ENCODE data around the gene ADGRD1.

Gene ADGRD1

DNA sequence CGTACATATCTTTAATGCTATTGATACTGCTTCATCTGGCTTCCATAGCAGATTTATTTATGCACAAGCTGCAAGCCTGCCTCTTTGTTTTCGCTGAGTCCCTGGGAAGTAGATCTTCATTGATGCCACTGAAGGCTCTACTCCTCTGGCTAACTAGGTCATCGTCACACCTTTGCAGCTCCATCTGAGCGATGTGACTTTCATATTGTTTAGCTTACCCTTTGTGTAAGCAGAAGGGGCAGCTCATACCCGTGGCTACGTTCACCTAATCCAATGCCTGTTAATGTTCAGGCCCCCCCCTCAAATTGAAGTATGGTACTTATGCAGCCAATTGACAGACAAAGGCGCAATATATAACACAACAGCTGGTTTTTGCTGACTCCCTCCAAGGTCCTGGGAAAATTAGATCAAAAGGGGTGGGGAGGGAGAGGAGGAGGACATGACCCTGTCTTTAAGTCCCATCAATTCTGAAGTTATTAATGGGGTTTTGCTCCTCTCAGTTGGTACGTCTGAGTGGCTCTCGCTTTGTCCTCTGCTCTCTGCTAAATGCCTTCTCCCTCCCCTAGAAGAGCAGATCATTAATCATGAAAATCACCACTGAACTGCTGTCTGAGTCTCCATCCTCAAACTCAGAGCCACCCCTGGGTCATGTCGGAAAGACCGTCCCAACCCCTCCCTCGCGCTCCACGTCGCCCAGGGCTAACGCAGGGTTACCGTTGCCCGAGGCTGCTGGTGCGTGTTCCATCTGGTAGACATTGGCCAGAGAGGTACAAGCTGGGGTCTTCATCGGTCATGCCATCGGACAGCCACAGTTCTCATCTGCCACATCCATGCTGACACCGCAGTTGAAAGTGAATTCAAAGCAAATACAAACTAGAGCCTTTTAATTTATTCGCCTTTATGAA is 128.8 kb downstream of the ADGRD1 start:
- H3K4me3 ChIP-seq (ENCODE audit: low read depth in 1 of 2, low read length in 2 of 2), result no peak overlapping the region
- H3K9me3 ChIP-seq (ENCODE audit: control insufficient read depth in 1 of 2, low read length in 2 of 2), result no peaks in the 10 kb centered on the region
- no peak overlapping the region for H3K27ac ChIP-seq (ENCODE audit: low read depth, low read length)
- no peak overlapping the region for H3K9ac ChIP-seq (ENCODE audit: low read depth in 1 of 2, low read length in 2 of 2)
- H3K36me3 ChIP-seq (ENCODE audit: control insufficient read depth in 1 of 2, insufficient read depth in 2 of 2, low read length in 2 of 2), result no peaks in the 10 kb centered on the region
- H3K27me3 ChIP-seq (ENCODE audit: control insufficient read depth in 1 of 2, insufficient read depth in 2 of 2, low read length in 2 of 2), result no peaks in the 10 kb centered on the region
- H3K4me1 ChIP-seq (ENCODE audit: control insufficient read depth in 1 of 2, insufficient read depth in 2 of 2, low read length in 2 of 2), result no peaks in the 10 kb centered on the region

DNA sequence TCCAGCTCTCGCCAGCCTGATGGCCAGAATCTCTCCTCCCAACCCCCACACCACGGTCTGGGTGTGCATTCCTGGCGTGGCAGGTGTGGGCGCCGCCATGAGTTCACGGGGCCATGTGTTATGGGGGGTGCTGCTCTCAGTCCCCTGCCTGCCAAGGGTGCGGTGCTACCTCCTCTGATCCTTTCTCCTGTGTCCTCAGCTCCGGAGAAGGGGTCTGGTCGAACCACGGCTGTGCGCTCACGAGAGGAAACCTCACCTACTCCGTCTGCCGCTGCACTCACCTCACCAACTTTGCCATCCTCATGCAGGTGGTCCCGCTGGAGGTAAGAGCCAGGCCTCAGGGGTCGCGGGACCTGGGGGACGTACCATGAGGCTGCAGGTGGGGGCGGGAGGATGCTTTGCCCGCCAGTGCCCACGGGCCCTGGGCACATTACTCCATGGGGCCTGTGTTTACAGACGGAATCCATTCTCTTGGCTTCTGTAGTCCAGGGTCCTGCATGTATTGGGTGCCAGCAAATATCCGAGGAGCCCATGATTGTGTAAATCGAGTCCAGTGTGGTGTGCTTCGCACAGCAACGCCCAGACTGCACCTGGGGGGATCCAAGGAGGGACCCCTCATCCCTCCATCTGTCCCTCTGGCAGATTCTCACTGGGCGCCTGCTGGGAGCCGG is 130.8 kb downstream of the ADGRD1 start:
- no peaks in the 10 kb centered on the region for H3K36me3 ChIP-seq (ENCODE audit: control insufficient read depth in 1 of 2, insufficient read depth in 2 of 2, low read length in 2 of 2)
- no peaks in the 10 kb centered on the region for H3K4me1 ChIP-seq (ENCODE audit: control insufficient read depth in 1 of 2, insufficient read depth in 2 of 2, low read length in 2 of 2)
- no peaks in the 10 kb centered on the region for H3K9me3 ChIP-seq (ENCODE audit: control insufficient read depth in 1 of 2, low read length in 2 of 2)
- no peak overlapping the region for H3K9ac ChIP-seq (ENCODE audit: low read depth in 1 of 2, low read length in 2 of 2)
- no peaks in the 10 kb centered on the region for H3K27me3 ChIP-seq (ENCODE audit: control insufficient read depth in 1 of 2, insufficient read depth in 2 of 2, low read length in 2 of 2)
- H3K27ac ChIP-seq (ENCODE audit: low read depth, low read length), result no peak overlapping the region
- no peak overlapping the region for H3K4me3 ChIP-seq (ENCODE audit: low read depth in 1 of 2, low read length in 2 of 2)

DNA sequence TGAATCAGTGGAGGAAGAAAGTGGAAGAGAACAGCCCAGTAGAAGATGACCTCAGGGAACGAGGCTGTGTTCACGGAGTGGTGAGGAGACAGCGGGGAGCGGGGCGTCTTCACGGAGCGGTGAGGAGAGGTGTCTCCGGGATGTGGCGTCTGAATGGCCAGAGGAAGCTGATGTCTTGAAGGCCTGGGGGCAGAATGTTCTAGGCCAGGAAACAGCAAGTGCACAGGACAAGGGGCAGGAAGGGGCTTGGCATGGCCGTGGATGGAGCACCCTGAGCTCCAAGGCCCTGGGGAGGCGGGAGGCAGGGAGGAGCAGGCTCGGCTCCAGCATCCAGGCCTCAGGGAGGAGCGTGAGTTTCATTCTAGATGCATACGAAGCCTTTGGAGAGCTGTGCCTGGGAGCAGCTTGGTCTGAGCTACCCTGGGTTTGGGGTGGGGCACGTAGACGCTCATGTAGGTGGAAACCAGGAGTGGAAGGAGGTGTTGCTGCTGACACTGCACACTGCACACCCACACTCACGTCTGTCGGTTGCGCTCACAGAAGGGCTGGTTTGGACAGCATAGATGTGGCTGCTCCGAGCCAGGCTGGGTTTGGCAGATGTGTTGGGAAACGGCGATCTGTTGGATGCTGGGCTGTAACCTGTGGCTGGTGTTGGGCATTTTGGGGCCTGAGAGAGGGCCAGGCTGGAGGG is 131.6 kb downstream of the ADGRD1 start:
- Histone ChIP-seq H3K4me3 (ENCODE audit: low read depth in 1 of 2, low read length in 2 of 2) (no peak overlapping the region), H3K27me3 (ENCODE audit: control insufficient read depth in 1 of 2, insufficient read depth in 2 of 2, low read length in 2 of 2) (no peaks in the 10 kb centered on the region), H3K9me3 (ENCODE audit: control insufficient read depth in 1 of 2, low read length in 2 of 2) (no peaks in the 10 kb centered on the region), H3K36me3 (ENCODE audit: control insufficient read depth in 1 of 2, insufficient read depth in 2 of 2, low read length in 2 of 2) (no peaks in the 10 kb centered on the region), H3K9ac (ENCODE audit: low read depth in 1 of 2, low read length in 2 of 2) (no peak overlapping the region), H3K4me1 (ENCODE audit: control insufficient read depth in 1 of 2, insufficient read depth in 2 of 2, low read length in 2 of 2) (no peaks in the 10 kb centered on the region), H3K27ac (ENCODE audit: low read depth, low read length) (no peak overlapping the region)

DNA sequence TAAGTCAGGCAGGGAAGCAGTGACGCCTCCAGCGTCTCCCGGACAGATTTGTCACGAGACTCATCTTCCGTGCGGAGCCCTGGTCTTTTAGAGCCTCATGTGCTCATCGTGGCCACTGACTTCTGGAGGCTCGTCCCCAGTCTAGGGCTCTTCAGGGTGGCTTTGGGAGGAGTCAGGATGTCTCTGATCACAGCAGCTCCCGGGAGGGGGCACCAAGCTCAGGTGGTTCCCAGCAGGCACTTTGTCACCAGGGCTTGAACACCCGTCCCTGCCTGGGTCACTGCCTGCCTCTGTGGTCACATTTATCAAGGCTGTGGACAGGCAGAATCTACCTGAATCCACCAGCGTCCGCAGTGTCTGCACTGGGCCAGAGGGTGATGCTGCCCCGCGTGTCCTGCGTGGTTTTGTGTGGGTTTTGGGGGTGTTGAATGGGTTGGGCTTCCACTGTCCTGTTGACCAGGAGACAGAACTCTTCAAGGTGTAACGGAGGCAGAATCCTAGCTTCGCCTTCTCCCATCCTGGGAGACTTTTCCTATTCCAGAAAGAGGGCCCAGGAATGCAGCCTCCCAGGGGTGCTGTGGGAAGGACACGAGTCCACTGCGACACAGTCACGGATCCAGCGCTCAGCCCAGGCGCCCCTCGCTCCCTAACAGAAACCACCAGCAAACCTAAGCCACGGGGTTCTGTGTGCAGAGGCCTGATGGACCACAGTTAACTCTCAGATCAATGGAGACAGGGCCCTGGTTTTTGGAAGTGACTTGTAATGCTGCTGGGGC is 132.3 kb downstream of the ADGRD1 start:
- no peaks in the 10 kb centered on the region for H3K27me3 ChIP-seq (ENCODE audit: control insufficient read depth in 1 of 2, insufficient read depth in 2 of 2, low read length in 2 of 2)
- H3K9ac ChIP-seq (ENCODE audit: low read depth in 1 of 2, low read length in 2 of 2), result no peak overlapping the region
- no peaks in the 10 kb centered on the region for H3K36me3 ChIP-seq (ENCODE audit: control insufficient read depth in 1 of 2, insufficient read depth in 2 of 2, low read length in 2 of 2)
- no peaks in the 10 kb centered on the region for H3K4me1 ChIP-seq (ENCODE audit: control insufficient read depth in 1 of 2, insufficient read depth in 2 of 2, low read length in 2 of 2)
- H3K9me3 ChIP-seq (ENCODE audit: control insufficient read depth in 1 of 2, low read length in 2 of 2), result no peaks in the 10 kb centered on the region
- H3K4me3 ChIP-seq (ENCODE audit: low read depth in 1 of 2, low read length in 2 of 2), result no peak overlapping the region
- no peak overlapping the region for H3K27ac ChIP-seq (ENCODE audit: low read depth, low read length)

- no peaks in the 10 kb centered on the region for H3K36me3 ChIP-seq (ENCODE audit: control insufficient read depth in 1 of 2, insufficient read depth in 2 of 2, low read length in 2 of 2)
- H3K27ac ChIP-seq (ENCODE audit: low read depth, low read length), result no peak overlapping the region
- no peaks in the 10 kb centered on the region for H3K4me1 ChIP-seq (ENCODE audit: control insufficient read depth in 1 of 2, insufficient read depth in 2 of 2, low read length in 2 of 2)
- no peak overlapping the region for H3K4me3 ChIP-seq (ENCODE audit: low read depth in 1 of 2, low read length in 2 of 2)
- H3K9ac ChIP-seq (ENCODE audit: low read depth in 1 of 2, low read length in 2 of 2), result no peak overlapping the region
- H3K9me3 ChIP-seq (ENCODE audit: control insufficient read depth in 1 of 2, low read length in 2 of 2), result no peaks in the 10 kb centered on the region
- H3K27me3 ChIP-seq (ENCODE audit: control insufficient read depth in 1 of 2, insufficient read depth in 2 of 2, low read length in 2 of 2), result no peaks in the 10 kb centered on the region
Measured at GRCh38 chr12:131087302-131087818, 133.7 kb downstream of the ADGRD1 start.

GRCh38 chr12:131087991-131088700 is 134.4 kb downstream of the ADGRD1 start:
- Histone ChIP-seq H3K27me3 (ENCODE audit: control insufficient read depth in 1 of 2, insufficient read depth in 2 of 2, low read length in 2 of 2) (no peaks in the 10 kb centered on the region), H3K9ac (ENCODE audit: low read depth in 1 of 2, low read length in 2 of 2) (no peak overlapping the region), H3K4me1 (ENCODE audit: control insufficient read depth in 1 of 2, insufficient read depth in 2 of 2, low read length in 2 of 2) (peaks cover 0 to 2% of the 10 kb centered on the region in 2 donors), H3K36me3 (ENCODE audit: control insufficient read depth in 1 of 2, insufficient read depth in 2 of 2, low read length in 2 of 2) (no peaks in the 10 kb centered on the region), H3K9me3 (ENCODE audit: control insufficient read depth in 1 of 2, low read length in 2 of 2) (no peaks in the 10 kb centered on the region), H3K4me3 (ENCODE audit: low read depth in 1 of 2, low read length in 2 of 2) (no peak overlapping the region), H3K27ac (ENCODE audit: low read depth, low read length) (no peak overlapping the region)

DNA sequence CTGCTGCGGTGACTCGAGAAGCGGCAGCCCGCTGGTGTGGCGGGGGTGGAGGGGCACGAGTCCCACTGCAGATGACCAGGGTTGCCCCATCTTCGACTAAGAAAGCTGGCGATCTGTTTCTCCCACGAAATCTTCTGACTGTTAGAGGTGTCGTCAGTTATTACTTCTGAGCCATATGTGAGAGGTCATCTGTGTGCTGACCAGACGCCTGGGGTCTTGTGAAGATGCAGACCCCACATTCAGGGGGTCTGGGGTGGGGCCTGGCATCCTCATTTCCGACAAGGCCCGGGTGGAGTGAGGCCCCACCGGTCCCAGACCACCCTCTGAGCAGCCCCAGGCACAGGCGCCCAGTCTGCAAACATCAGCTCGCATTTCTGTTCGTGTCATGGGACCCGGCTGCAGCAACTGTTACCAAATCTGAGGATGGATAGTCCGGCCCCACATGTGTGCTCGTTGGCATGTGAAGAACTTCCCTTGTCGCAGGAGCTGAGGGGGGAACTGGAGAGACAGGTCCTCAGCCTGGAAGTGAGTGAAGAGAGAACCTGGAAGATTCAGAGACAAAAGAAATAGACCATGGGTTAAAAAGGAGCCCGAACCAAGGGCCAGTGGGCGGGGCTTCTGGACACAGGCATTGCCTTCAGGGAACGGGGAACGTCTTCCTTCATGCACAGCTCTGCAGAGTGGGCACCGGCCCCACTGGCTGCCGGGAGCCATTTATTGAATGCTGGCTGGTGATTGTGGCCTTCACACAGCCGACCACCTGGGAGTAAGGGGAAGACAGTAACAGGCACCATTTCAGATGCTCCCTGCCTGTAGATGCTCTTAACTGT is 135.2 kb downstream of the ADGRD1 start:
- Histone ChIP-seq H3K9me3 (ENCODE audit: control insufficient read depth in 1 of 2, low read length in 2 of 2) (no peaks in the 10 kb centered on the region), H3K4me3 (ENCODE audit: low read depth in 1 of 2, low read length in 2 of 2) (no peak overlapping the region), H3K9ac (ENCODE audit: low read depth in 1 of 2, low read length in 2 of 2) (no peak overlapping the region), H3K4me1 (ENCODE audit: control insufficient read depth in 1 of 2, insufficient read depth in 2 of 2, low read length in 2 of 2) (peaks cover 0 to 8% of the 10 kb centered on the region in 2 donors), H3K36me3 (ENCODE audit: control insufficient read depth in 1 of 2, insufficient read depth in 2 of 2, low read length in 2 of 2) (no peaks in the 10 kb centered on the region), H3K27ac (ENCODE audit: low read depth, low read length) (no peak overlapping the region), H3K27me3 (ENCODE audit: control insufficient read depth in 1 of 2, insufficient read depth in 2 of 2, low read length in 2 of 2) (no peaks in the 10 kb centered on the region)

DNA sequence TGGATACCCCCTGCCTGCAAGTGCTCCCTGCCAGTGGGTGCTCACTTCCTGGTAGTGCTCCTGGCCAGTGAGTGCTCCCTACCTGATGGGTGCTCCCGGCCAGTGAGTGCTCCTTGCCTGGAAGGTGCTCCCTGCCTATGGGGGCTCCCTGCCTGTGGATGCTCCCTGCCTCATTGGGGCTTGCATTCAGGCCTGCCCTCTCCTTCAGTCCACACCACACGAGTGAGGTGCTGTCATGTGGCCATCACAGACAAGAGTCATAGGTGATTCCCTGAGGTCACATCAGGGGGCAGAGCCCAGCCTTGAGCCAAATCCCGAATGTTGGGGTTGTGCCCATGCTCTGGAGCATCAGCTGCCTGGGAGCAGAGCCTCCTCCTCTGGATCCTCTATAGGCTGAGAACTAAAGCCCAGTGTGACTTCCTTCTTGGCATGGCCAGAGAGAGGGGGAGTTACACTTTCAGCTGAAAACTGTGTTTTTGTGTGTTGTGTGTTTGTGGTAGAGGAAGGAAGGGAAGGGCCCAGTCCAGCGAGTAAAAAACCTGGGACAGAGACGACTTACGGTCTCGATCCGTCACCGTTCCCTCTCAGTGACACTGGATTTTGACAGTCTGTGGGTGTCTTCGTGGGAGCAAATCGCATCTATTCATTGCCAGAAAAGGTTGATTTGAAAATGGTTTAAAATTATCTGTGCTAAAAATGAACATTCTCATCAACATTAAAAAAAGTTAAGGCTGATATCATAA is 136.0 kb downstream of the ADGRD1 start:
- H3K27ac ChIP-seq (ENCODE audit: low read depth, low read length), result no peak overlapping the region
- no peak overlapping the region for H3K9ac ChIP-seq (ENCODE audit: low read depth in 1 of 2, low read length in 2 of 2)
- H3K4me1 ChIP-seq (ENCODE audit: control insufficient read depth in 1 of 2, insufficient read depth in 2 of 2, low read length in 2 of 2), result peaks cover 0 to 8% of the 10 kb centered on the region in 2 donors
- H3K27me3 ChIP-seq (ENCODE audit: control insufficient read depth in 1 of 2, insufficient read depth in 2 of 2, low read length in 2 of 2), result no peaks in the 10 kb centered on the region
- no peaks in the 10 kb centered on the region for H3K36me3 ChIP-seq (ENCODE audit: control insufficient read depth in 1 of 2, insufficient read depth in 2 of 2, low read length in 2 of 2)
- H3K9me3 ChIP-seq (ENCODE audit: control insufficient read depth in 1 of 2, low read length in 2 of 2), result no peaks in the 10 kb centered on the region
- no peak overlapping the region for H3K4me3 ChIP-seq (ENCODE audit: low read depth in 1 of 2, low read length in 2 of 2)

Data from duodenal mucosa (tissue), 2 donors.